B cell (primary cell): ENCODE data around the gene ZNF213. TPM values are rescaled to one million over a fixed set of nuclear protein-coding genes. Genes with fewer than 3 reads are reported as not detected.

Experiments used
- ATAC-seq: fragments of 200-7000 bp; cut with Tn5 transposase; one replicate; pipeline ENCODE4 v1.10.0; 2021; ENCODE audit warnings: low read depth, mild to moderate bottlenecking, moderate number of reproducible peaks, moderate library complexity
- CTCF ChIA-PET: fragments of 350-600 bp; sonication (Branson Sonifier 250); formaldehyde crosslinking; loops from one replicate; lab custom pipeline; 2021; ENCODE audit warnings: antibody characterized with exemption, inconsistent platforms; lab: Charles Lee
- POLR2A ChIA-PET: fragments of 350-600 bp; sonication (Branson Sonifier 250); formaldehyde crosslinking; loops from one replicate; lab custom pipeline; 2021; ENCODE audit warnings: antibody characterized with exemption; lab: Charles Lee
- DNase-seq: peaks from one replicate; pipeline ENCODE4 v3.0.0; 2013
- H2AFZ ChIP-seq: 2 replicates; pipeline ENCODE4 v1.6.1; 2012; ENCODE audit warnings: mild to moderate bottlenecking, low read depth, low read length; ENCODE audit not compliant: insufficient read depth, poor library complexity, severe bottlenecking
- H3K27ac ChIP-seq, 2 donors: 1 replicate in 1 of 2; 2 replicates in 1 of 2; pipeline ENCODE4 v1.5.1; 2012 to 2013; ENCODE audit warnings: low read length in 2 of 2, mild to moderate bottlenecking in 2 of 2, moderate library complexity in 1 of 2
- H3K27me3 ChIP-seq, 4 experiments: fragments of 200-600 bp in 1 of 4; sonication (generic) in 1 of 4; replicated peaks in 1 of 4; 1 replicate in 2 of 4; 2 replicates in 2 of 4; pipeline versions ENCODE4 v1.6.1 to v1.7.0; 2013 to 2016; ENCODE audit warnings: low read length in 3 of 4, mild to moderate bottlenecking in 2 of 4, mixed read lengths in 1 of 4, moderate library complexity in 1 of 4; ENCODE audit not compliant: insufficient read depth in 4 of 4, control insufficient read depth in 3 of 4; ENCODE audit errors: control extremely low read depth in 1 of 4
- H3K36me3 ChIP-seq, 2 experiments: replicated peaks in 1 of 2; 1 replicate in 1 of 2; 2 replicates in 1 of 2; pipeline versions ENCODE4 v1.6.1 to v1.7.1; 2013; ENCODE audit warnings: low read length in 1 of 2; ENCODE audit not compliant: insufficient read depth in 2 of 2, control insufficient read depth in 1 of 2; ENCODE audit errors: control extremely low read depth in 1 of 2, extremely low read depth in 1 of 2
- H3K4me1 ChIP-seq, 2 donors: fragments of 200-600 bp in 1 of 2; sonication (generic) in 1 of 2; 1 replicate in 1 of 2; 2 replicates in 1 of 2; pipeline versions ENCODE4 v1.5.1 to v1.6.1; 2013 to 2017; ENCODE audit warnings: low read length in 2 of 2; ENCODE audit not compliant: control insufficient read depth in 2 of 2, insufficient read depth in 2 of 2
- H3K4me2 ChIP-seq: replicated peaks from 2 replicates; pipeline ENCODE3; 2012; ENCODE audit warnings: mild to moderate bottlenecking, low read depth, low read length; ENCODE audit not compliant: poor library complexity, severe bottlenecking
- H3K4me3 ChIP-seq, 5 experiments: fragments of 200-600 bp in 1 of 5; sonication (generic) in 1 of 5; 1 replicate in 3 of 5; 2 replicates in 2 of 5; pipeline versions ENCODE4 v1.5.1 to v1.7.0; 2011 to 2016; ENCODE audit warnings: low read length in 4 of 5, mild to moderate bottlenecking in 4 of 5, low read depth in 2 of 5, control low read depth in 1 of 5, moderate library complexity in 1 of 5; ENCODE audit not compliant: insufficient read depth in 1 of 5; ENCODE audit errors: control extremely low read depth in 1 of 5, extremely low read depth in 1 of 5
- H3K79me2 ChIP-seq: fragments of 200-600 bp; sonication (generic); one replicate; pipeline ENCODE4 v1.6.0; 2016; ENCODE audit warnings: low read length; ENCODE audit not compliant: control insufficient read depth, insufficient read depth
- H3K9ac ChIP-seq: fragments of 200-600 bp; sonication (generic); 2 replicates; pipeline ENCODE4 v1.6.1; 2017; ENCODE audit warnings: mild to moderate bottlenecking, low read length, moderate library complexity
- H3K9me3 ChIP-seq, 3 donors: one replicate each; pipeline versions ENCODE4 v1.6.1 to v1.7.1; 2013; ENCODE audit warnings: low read length in 2 of 3; ENCODE audit not compliant: control insufficient read depth in 2 of 3, insufficient read depth in 1 of 3; ENCODE audit errors: control extremely low read depth in 1 of 3
- H4K20me1 ChIP-seq: 2 replicates; pipeline ENCODE4 v1.6.0; 2012; ENCODE audit warnings: mild to moderate bottlenecking, low read length; ENCODE audit not compliant: insufficient read depth, control insufficient read depth, poor library complexity, severe bottlenecking
- H3K27ac Mint-ChIP-seq: one replicate; pipeline ENCODE4 v1.8.0; 2021; ENCODE audit warnings: mixed read lengths
- H3K27me3 Mint-ChIP-seq: one replicate; pipeline ENCODE4 v1.8.0; 2021; ENCODE audit warnings: mixed read lengths
- H3K4me1 Mint-ChIP-seq: one replicate; pipeline ENCODE4 v1.8.0; 2021; ENCODE audit warnings: mixed read lengths
- H3K4me3 Mint-ChIP-seq: one replicate; pipeline ENCODE4 v1.8.0; 2021; ENCODE audit warnings: mixed read lengths
- H3K9me3 Mint-ChIP-seq: one replicate; pipeline ENCODE4 v1.8.0; 2022; ENCODE audit warnings: mixed read lengths; ENCODE audit not compliant: insufficient read depth
- EZH2 ChIP-seq: IDR thresholded peaks from 2 replicates; pipeline ENCODE4 v1.6.1; 2012; ENCODE audit warnings: borderline replicate concordance, low read depth, mild to moderate bottlenecking, moderate library complexity, low read length; ENCODE audit not compliant: insufficient read depth, poor library complexity, severe bottlenecking
- WGBS: methylation state at CpG from one replicate; pipeline ENCODE4 v1.1.5; 2013; ENCODE audit warnings: missing lambda C conversion rate; ENCODE audit not compliant: insufficient coverage; 5-methylcytosine and 5-hydroxymethylcytosine counted together
- intact Hi-C: fragments of 100-400 bp; cut with micrococcal nuclease; formaldehyde crosslinking; loops from one replicate; pipeline ENCODE4 v1.10.0; 2022
- polyA plus RNA-seq: library from polyadenylated mRNA; depleted of rRNA; stranded (reverse); fragments of >200 nt; gene quantifications from 2 replicates; pipeline ENCODE4 v1.2.3, GENCODE V29; 2012
- total RNA-seq, 2 donors: library from RNA; stranded (reverse); fragments of 120-200 nt in 1 of 2; gene quantifications; 1 replicate in 1 of 2; 2 replicates in 1 of 2; pipeline versions ENCODE4 v1.2.3 to v1.2.4, GENCODE V29; 2013 to 2022
- TF ChIP-seq, protein P1 (sequence below): fragments of 200-600 bp; IDR thresholded peaks from one replicate; pipeline ENCODE4 v1.8.0; 2022; ENCODE audit warnings: antibody characterized with exemption, mild to moderate bottlenecking

ZNF213 gene
- total and polyA plus RNA-seq, 2 donors (not counting 1 experiment from before 2014, with no cell fraction given): 1.4 to 7.2 TPM

DNA sequence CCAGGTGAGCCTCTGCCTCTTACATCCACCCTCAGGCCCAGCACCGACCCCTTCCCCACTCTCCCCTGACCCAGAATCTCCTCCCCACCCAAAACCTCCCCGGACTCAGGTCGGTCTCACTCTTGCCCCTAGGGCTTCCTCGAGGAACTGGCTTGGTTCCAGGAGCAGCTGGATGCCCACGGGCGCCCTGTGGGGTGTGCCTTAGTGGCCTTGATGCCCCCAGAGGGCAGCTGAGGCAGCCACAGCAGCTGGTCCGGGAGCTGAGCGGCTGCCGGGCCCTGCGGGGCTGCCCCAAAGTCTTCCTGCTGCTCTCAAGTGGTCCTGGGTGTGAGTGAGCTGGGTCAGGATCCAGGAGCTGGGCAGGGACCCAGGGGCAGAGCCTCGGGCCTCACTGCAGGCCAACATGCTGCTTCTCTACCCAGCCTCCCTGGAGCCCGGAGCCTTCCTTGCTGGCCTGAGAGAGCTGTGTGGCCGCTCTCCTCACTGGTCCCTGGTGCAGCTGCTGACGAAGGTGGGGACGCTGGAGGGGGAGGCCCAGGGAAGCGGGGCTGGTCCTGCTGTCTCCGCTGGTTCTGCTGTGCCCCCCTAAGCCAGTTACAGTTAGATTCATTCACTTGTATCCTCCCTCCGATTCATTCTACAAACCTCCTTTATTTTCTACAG, 9.6 kb downstream of the ZNF213 start:
- no peak overlapping the region for H3K9ac ChIP-seq
- no peak for DNase-seq
- no peaks in the 10 kb centered on the region for H3K9me3 Mint-ChIP-seq
- H3K4me3 ChIP-seq: no peak overlapping the region
- H3K4me2 ChIP-seq: no peak overlapping the region
- H3K27me3 ChIP-seq: no peaks in the 10 kb centered on the region
- H3K27ac Mint-ChIP-seq: no peak overlapping the region
- H3K79me2 ChIP-seq: peaks cover 4% of the 10 kb centered on the region
- H4K20me1 ChIP-seq: no peaks in the 10 kb centered on the region
- ChIA-PET POLR2A (no interaction called here), CTCF (interaction anchor here (0.8 to 2.0 kb wide), 2 partner anchors 9 to 15 kb away, joined by 3 to 5 read pairs; partner anchors contain the start of gene ZNF213)
- intact Hi-C loops: no loop called here
- 81% methylated on average over 18 of the region's 18 CpGs for WGBS
- peaks cover 0 to 20% of the 10 kb centered on the region in 2 experiments for H3K36me3 ChIP-seq
- H3K9me3 ChIP-seq: no peaks in the 10 kb centered on the region
- peaks cover 5% of the 10 kb centered on the region in 2 donors for H3K4me1 ChIP-seq
- no peak overlapping the region for H2AFZ ChIP-seq
- TF ChIP-seq, protein P1, sequence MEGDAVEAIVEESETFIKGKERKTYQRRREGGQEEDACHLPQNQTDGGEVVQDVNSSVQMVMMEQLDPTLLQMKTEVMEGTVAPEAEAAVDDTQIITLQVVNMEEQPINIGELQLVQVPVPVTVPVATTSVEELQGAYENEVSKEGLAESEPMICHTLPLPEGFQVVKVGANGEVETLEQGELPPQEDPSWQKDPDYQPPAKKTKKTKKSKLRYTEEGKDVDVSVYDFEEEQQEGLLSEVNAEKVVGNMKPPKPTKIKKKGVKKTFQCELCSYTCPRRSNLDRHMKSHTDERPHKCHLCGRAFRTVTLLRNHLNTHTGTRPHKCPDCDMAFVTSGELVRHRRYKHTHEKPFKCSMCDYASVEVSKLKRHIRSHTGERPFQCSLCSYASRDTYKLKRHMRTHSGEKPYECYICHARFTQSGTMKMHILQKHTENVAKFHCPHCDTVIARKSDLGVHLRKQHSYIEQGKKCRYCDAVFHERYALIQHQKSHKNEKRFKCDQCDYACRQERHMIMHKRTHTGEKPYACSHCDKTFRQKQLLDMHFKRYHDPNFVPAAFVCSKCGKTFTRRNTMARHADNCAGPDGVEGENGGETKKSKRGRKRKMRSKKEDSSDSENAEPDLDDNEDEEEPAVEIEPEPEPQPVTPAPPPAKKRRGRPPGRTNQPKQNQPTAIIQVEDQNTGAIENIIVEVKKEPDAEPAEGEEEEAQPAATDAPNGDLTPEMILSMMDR: no peak
- TF ChIP-seq EZH2: no peak
- peaks cover 5% of the 10 kb centered on the region for H3K4me1 Mint-ChIP-seq
- no peak for ATAC-seq
- H3K27ac ChIP-seq: no peak overlapping the region
- H3K27me3 Mint-ChIP-seq: no peaks in the 10 kb centered on the region
- no peak overlapping the region for H3K4me3 Mint-ChIP-seq

DNA sequence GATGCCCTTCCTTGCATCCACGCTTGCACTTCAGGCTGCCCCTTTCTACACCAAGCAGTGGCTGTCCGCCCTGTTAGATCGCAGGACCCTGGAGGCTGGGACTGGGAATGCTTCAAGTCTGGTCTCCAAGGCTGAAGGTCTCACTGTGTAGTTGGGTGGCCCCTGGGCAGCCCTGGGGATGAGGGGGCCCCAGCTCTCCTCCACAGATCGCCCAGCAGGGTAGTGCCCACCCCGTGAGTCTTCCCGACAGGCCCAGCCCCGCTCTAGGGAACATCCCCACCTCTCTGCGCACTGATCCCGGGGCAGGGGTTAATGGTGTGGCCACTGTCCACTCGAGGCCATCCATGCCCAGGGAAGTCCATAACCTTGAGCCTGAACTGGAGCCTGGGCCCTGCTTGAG, 10.3 kb downstream of the ZNF213 start:
- Mint-ChIP-seq H3K4me1 (peaks cover 11% of the 10 kb centered on the region), H3K27ac (no peak overlapping the region), H3K9me3 (no peaks in the 10 kb centered on the region), H3K4me3 (no peak overlapping the region), H3K27me3 (no peaks in the 10 kb centered on the region)
- DNase-seq (no peak), ATAC-seq (no peak)
- WGBS: 92% methylated on average over 10 of the region's 10 CpGs
- POLR2A ChIA-PET: interaction anchor here (1.9 kb wide), 1 partner anchor 10 kb away, joined by 5 read pairs; the partner anchor contains the start of gene ZNF213
- no peak overlapping the region for H2AFZ ChIP-seq
- H4K20me1 ChIP-seq: no peaks in the 10 kb centered on the region
- CTCF ChIA-PET: interaction anchor here (2.0 kb wide), 1 partner anchor 10 kb away, joined by 5 read pairs; the partner anchor contains the start of gene ZNF213
- H3K9ac ChIP-seq: no peak overlapping the region
- peaks cover 0 to 20% of the 10 kb centered on the region in 2 experiments for H3K36me3 ChIP-seq
- H3K79me2 ChIP-seq: peaks cover 4% of the 10 kb centered on the region
- H3K27ac ChIP-seq: no peak overlapping the region
- peaks cover 10 to 12% of the 10 kb centered on the region in 2 donors for H3K4me1 ChIP-seq
- H3K27me3 ChIP-seq: no peaks in the 10 kb centered on the region
- no peak overlapping the region for H3K4me2 ChIP-seq
- H3K4me3 ChIP-seq: no peak overlapping the region
- intact Hi-C loops: no loop called here
- no peaks in the 10 kb centered on the region for H3K9me3 ChIP-seq
- TF ChIP-seq EZH2: no peak
- TF ChIP-seq, protein P1: no peak
